GM18498 (cell line): ENCODE results near the gene RXRB.
"Not testable (repeated sequence)": the region's sequence is repeated elsewhere in the genome, so short reads cannot be mapped to it uniquely, and the experiment has no call there.

Experiments used
- ATAC-seq: cut with Tn5 transposase; IDR thresholded peaks from one replicate; pipeline ENCODE4 v1.9.1; 2021; ENCODE audit warnings: mild to moderate bottlenecking, moderate library complexity; ENCODE audit not compliant: unreplicated experiment

Gene RXRB

GRCh38 chr6:33164665-33165373, 35.6 kb downstream of the RXRB start:
- no peak for ATAC-seq

GRCh38 chr6:33164176-33164575, 36.3 kb downstream of the RXRB start:
- no peak for ATAC-seq

- ATAC-seq = no peak
These were observed 36.9 kb downstream of the RXRB start for GRCh38 chr6:33163540-33163939.

- ATAC-seq = peak; percentile 69
These were observed 38.8 kb downstream of the RXRB start for GRCh38 chr6:33161354-33162331.

- no peak for ATAC-seq
These were observed 39.6 kb downstream of the RXRB start for GRCh38 chr6:33160728-33161344.

- ATAC-seq = no peak
These were observed 40.4 kb downstream of the RXRB start for GRCh38 chr6:33160096-33160495.

- no peak for ATAC-seq
These were observed 43.5 kb downstream of the RXRB start for GRCh38 chr6:33156964-33157363.

- no peak for ATAC-seq
These were observed 43.9 kb downstream of the RXRB start for GRCh38 chr6:33156561-33156960.

- no peak for ATAC-seq
These were observed 46.1 kb downstream of the RXRB start for GRCh38 chr6:33154349-33154748.

GRCh38 chr6:33151050-33151449, 49.4 kb downstream of the RXRB start:
- ATAC-seq = no peak

- not testable (repeated sequence) for ATAC-seq
These were observed 49.9 kb downstream of the RXRB start for GRCh38 chr6:33150560-33150959.

- ATAC-seq = no peak
These were observed 52.4 kb downstream of the RXRB start for GRCh38 chr6:33147807-33148666.

- ATAC-seq = no peak
These were observed 56.1 kb downstream of the RXRB start for GRCh38 chr6:33144373-33144772.
